ENCODE measurements around the gene SKAP2. TPM values are rescaled to one million over a fixed set of nuclear protein-coding genes. Genes with fewer than 3 reads are reported as not detected.

The SKAP2 gene
- total and polyA plus RNA-seq, 2 of the 13 experiments (the other 11 are each of a cell fraction or from before 2014, with no cell fraction given) = 3.6 to 12.9 TPM

GRCh38 chr7:26897928-26898327, 33.5 kb upstream of the SKAP2 start:
- DNase-seq (ENCODE audit: low spot score) (no peak), ATAC-seq (no peak), FAIRE-seq (no peak)
- POLR2A ChIA-PET = no interaction called here
- no TSS peak for BruUV-seq (replicated peaks)
- TF ChIP-seq MAFF (IDR thresholded peaks at IDR 0.05; ENCODE audit: low read depth, low read length) (peak; percentile 22; the same call in 1 of the 2 replicates), MAFK (conservative IDR thresholded peaks at IDR 0.05 in 1 of 2, IDR thresholded peaks at IDR 0.05 in 1 of 2; ENCODE audit: low read length in 2 of 2) (peak; percentile 28 to 68; a peak in 3 of 4 replicates), PRDM4 (CRISPR knock-in tag; IDR thresholded peaks at IDR 0.05; ENCODE audit: borderline replicate concordance) (no peak)
- in situ Hi-C loops (cut with HindIII; ENCODE audit: extremely low pct_ligation_motif_present, low pct_unique_long_range_greater_than_20kb) (no loop called here), intact Hi-C loops (cut with micrococcal nuclease; ENCODE audit: unreplicated experiment) (no loop called here)
- Histone ChIP-seq H3K9me3 (ENCODE audit: low read length) (no peaks in the 10 kb centered on the region), H3K36me3 (replicated peaks in 1 of 2; ENCODE audit: control insufficient read depth in 1 of 2, insufficient read depth in 2 of 2, low read length in 2 of 2) (no peaks in the 10 kb centered on the region), H3K4me1 (ENCODE audit: insufficient read depth, low read length) (peaks cover 6% of the 10 kb centered on the region), H3K4me2 (ENCODE audit: low read depth, low read length) (no peak overlapping the region), H3K27ac (ENCODE audit: extremely low read length, insufficient read depth, low read length) (no peak overlapping the region), H4K20me1 (ENCODE audit: insufficient read depth, low read length) (no peaks in the 10 kb centered on the region), H3K9ac (ENCODE audit: insufficient read depth, low read depth, low read length) (no peak overlapping the region), H3K79me2 (ENCODE audit: insufficient read depth, low read length) (no peaks in the 10 kb centered on the region), H3K4me3 (replicated peaks in 1 of 3; ENCODE audit: insufficient read depth in 1 of 3, low read depth in 2 of 3, low read length in 3 of 3) (no peak overlapping the region), H3K27me3 (ENCODE audit: control insufficient read depth in 1 of 2, insufficient read depth in 2 of 2, low read length in 2 of 2) (0 out of 5 replicates have a peak, but pooled peaks cover 0 to 1% of the 10 kb centered on the region in 2 experiments), H2AFZ (ENCODE audit: low read length) (no peak overlapping the region)
- CTCF ChIA-PET (ENCODE audit: low intra/inter-chr PET ratio, low total read pairs) = no interaction called here
- WGBS (ENCODE audit: low lambda C conversion rate) = 92% methylated on average over 1 of the region's 1 CpG

DNA sequence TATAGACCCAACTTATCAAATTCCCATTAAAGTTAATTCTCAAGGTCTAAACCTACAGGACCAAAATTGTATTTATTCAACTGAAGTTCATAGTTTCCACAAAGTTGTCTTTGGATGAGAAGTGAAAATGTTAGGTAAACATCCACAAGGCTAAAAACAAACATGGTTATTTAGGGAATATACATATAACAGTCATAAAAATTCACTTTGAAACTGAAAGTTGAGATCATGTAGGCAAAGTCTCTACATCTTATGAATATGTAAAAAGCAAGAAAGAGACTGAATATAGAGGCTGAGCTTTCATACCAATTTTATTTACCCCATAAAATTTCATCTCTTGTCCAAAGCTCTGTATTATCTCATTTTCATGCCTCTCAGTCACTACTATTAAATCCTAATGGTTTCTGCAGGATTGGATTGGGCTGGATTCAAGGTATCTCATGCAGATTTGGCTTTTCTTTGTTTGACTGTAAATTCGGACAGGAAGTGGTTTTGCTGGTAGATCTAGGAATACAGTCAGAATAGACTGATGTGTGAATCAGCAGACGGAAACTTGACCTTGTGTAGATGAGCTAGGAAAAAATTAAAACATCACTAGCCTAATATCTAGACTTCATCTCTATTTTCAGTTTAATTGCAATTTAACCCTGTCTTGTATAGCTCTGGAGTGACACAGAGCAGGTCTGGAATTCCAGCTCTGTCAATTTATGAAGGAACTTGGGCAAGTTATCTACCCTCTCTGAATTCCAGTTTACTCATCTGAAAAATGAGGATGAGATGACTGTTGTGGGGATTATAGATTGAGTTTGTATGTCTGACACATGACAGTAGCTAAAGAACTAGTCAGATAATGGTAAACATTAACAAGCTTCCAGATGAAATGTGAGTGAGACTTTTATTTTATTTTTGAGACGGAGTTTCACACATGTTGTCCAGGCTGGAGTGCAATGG, 27.3 kb upstream of the SKAP2 start:
- Histone ChIP-seq H3K9ac (ENCODE audit: insufficient read depth, low read depth, low read length) (no peak overlapping the region), H3K4me2 (ENCODE audit: low read depth, low read length) (no peak overlapping the region), H3K27me3 (ENCODE audit: control insufficient read depth in 1 of 2, insufficient read depth in 2 of 2, low read length in 2 of 2) (peaks cover 0 to 3% of the 10 kb centered on the region in 2 experiments; a peak in 1 of 5 replicates), H3K9me3 (ENCODE audit: low read length) (no peaks in the 10 kb centered on the region), H2AFZ (ENCODE audit: low read length) (no peak overlapping the region), H3K4me3 (replicated peaks in 1 of 3; ENCODE audit: insufficient read depth in 1 of 3, low read depth in 2 of 3, low read length in 3 of 3) (no peak overlapping the region), H4K20me1 (ENCODE audit: insufficient read depth, low read length) (no peaks in the 10 kb centered on the region), H3K79me2 (ENCODE audit: insufficient read depth, low read length) (no peaks in the 10 kb centered on the region), H3K4me1 (ENCODE audit: insufficient read depth, low read length) (no peaks in the 10 kb centered on the region), H3K36me3 (replicated peaks in 1 of 2; ENCODE audit: control insufficient read depth in 1 of 2, insufficient read depth in 2 of 2, low read length in 2 of 2) (no peaks in the 10 kb centered on the region), H3K27ac (ENCODE audit: extremely low read length, insufficient read depth, low read length) (no peak overlapping the region)
- POLR2A ChIA-PET = no interaction called here
- no peak for FAIRE-seq
- intact Hi-C loops (cut with micrococcal nuclease; ENCODE audit: unreplicated experiment) = no loop called here
- CTCF ChIA-PET (ENCODE audit: low intra/inter-chr PET ratio, low total read pairs) = no interaction called here
- 8% methylated on average over 3 of the region's 3 CpGs for WGBS (ENCODE audit: low lambda C conversion rate)
- BruUV-seq (replicated peaks) = no TSS peak
- no peak for ATAC-seq
- in situ Hi-C loops (cut with HindIII; ENCODE audit: extremely low pct_ligation_motif_present, low pct_unique_long_range_greater_than_20kb) = no loop called here
- no peak for DNase-seq (ENCODE audit: low spot score)
- TF ChIP-seq ZNF547 (CRISPR knock-in tag; IDR thresholded peaks at IDR 0.05) (no peak), ONECUT2 (CRISPR knock-in tag; IDR thresholded peaks at IDR 0.05) (no peak), CHD4 (IDR thresholded peaks at IDR 0.05; ENCODE audit: borderline replicate concordance, low read length) (no peak), ZBTB3 (CRISPR knock-in tag; IDR thresholded peaks at IDR 0.05; ENCODE audit: borderline replicate concordance, low read depth) (no peak), SRSF4 (IDR thresholded peaks at IDR 0.05; ENCODE audit: low read depth, low read length, poor library complexity, severe bottlenecking) (no peak), NKX3-1 (CRISPR knock-in tag; IDR thresholded peaks at IDR 0.05) (no peak), KDM6A (CRISPR knock-in tag; IDR thresholded peaks at IDR 0.05; ENCODE audit: low read depth) (no peak), NR2C2 (CRISPR knock-in tag; IDR thresholded peaks at IDR 0.05; ENCODE audit: borderline replicate concordance) (no peak), PITX1 (CRISPR knock-in tag; IDR thresholded peaks at IDR 0.05) (no peak), GTF2F1 (IDR thresholded peaks at IDR 0.05; ENCODE audit: low read length) (no peak), ZBTB46 (CRISPR knock-in tag; IDR thresholded peaks at IDR 0.05; ENCODE audit: borderline replicate concordance) (no peak)
